Umbilical cord (tissue), 2 donors: ENCODE results near the gene HNRNPH1. TPM values are rescaled to one million over a fixed set of nuclear protein-coding genes. Genes with fewer than 3 reads are reported as not detected.

Source experiments
- DNase-seq: peaks from one replicate; pipeline ENCODE4 v3.0.0-alpha.2; 2015; ENCODE audit warnings: low spot score
- total RNA-seq: library from RNA; depleted of rRNA; stranded (reverse); fragments of >200 nt; gene quantifications from one replicate; pipeline ENCODE4 v1.2.3, GENCODE V29; 2014; ENCODE audit warnings: low replicate concordance; ENCODE audit not compliant: insufficient read depth

The HNRNPH1 gene
- total RNA-seq, 1 donor from 2014 or later, result 508 TPM

- DNase-seq, result peak; percentile 65
Observed at GRCh38 chr5:179623906-179624741, 653 bp upstream of the HNRNPH1 start.

DNA sequence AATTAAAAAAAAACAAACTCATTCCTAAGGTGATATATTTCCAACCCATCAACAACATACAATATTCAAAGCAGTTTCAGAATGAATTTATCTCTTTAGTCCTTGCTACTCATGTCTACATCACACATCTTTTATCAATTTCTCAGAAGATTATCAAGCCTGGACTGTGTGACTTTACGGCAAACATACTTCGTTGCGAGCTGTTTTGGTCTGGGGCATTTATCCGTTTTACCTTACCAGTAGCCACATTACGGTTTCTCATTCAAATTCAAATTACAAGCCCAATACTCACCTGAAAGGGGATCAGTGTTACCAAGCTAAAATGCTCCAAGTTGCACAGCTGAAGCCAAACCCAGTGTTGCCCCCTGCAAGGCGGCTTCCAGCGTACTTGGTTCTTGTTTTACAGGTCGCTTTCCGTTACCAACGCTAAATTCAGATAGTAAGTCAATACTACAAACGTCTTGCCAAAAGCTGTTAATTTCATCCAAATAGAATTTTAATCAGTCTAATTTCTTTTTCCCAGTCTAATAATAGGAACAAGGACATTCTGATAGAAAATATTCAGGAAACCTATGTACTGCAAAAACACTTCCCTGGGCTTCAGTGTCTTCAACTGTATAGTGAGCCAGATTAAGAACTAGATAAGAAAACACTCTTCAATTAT lies 1.8 kb downstream of the HNRNPH1 start:
- no peak for DNase-seq

GRCh38 chr5:179620703-179621350 lies 2.6 kb downstream of the HNRNPH1 start:
- DNase-seq, result no peak

- no peak for DNase-seq
Observed at GRCh38 chr5:179620293-179620692, 3.2 kb downstream of the HNRNPH1 start.

- DNase-seq, result no peak
Observed at GRCh38 chr5:179619776-179620175, 3.7 kb downstream of the HNRNPH1 start.

GRCh38 chr5:179618923-179619554 lies 4.4 kb downstream of the HNRNPH1 start:
- DNase-seq, result no peak

GRCh38 chr5:179617930-179618329 lies 5.5 kb downstream of the HNRNPH1 start:
- DNase-seq, result no peak

DNA sequence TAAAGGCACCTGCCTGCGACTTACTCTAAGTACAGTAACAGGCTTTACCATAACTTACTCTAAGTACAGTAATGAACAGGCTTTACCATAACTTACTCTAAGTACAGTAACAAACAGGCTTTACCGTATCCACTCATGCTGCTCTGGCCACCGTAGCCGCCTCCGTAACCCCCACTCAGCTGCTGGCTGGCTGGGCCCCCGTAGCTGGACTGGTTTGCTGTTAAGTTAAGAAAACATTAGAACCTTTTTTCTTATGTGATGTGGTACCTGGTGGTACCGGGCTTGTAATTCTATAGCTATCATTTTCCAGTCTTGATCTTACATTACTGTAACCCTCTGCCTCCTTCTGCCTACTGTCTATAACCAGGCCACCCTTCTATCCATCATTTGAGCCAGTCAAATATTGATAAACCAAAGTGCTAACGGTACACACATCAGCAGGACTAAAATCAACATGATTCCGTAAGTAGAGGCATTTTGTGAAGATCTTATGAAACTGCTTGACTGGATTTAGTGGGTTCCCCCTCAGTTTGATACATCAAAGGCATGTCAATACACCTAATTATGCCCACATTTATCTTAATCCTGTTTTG lies 7.4 kb downstream of the HNRNPH1 start:
- DNase-seq, result no peak

DNA sequence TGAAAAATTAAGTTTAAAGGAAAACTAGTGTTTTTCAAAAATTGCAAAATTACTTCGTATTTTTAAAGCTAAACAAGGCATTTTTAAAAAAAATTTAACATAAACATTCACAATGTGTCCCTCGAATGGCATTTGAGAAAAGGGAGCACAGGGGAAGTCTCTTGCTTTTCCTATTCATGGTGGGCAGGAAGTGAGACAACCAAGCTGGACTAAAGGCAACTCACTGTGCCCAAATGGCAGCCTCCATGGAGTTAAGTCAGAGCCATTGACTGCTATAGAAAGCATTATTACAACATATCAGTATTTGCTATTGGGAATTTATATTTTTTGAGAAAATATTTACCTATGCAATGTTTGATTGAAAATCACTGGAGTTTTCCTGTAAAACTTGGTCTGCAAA lies 8.3 kb downstream of the HNRNPH1 start:
- no peak for DNase-seq

GRCh38 chr5:179614745-179615144 lies 8.7 kb downstream of the HNRNPH1 start:
- no peak for DNase-seq

DNA sequence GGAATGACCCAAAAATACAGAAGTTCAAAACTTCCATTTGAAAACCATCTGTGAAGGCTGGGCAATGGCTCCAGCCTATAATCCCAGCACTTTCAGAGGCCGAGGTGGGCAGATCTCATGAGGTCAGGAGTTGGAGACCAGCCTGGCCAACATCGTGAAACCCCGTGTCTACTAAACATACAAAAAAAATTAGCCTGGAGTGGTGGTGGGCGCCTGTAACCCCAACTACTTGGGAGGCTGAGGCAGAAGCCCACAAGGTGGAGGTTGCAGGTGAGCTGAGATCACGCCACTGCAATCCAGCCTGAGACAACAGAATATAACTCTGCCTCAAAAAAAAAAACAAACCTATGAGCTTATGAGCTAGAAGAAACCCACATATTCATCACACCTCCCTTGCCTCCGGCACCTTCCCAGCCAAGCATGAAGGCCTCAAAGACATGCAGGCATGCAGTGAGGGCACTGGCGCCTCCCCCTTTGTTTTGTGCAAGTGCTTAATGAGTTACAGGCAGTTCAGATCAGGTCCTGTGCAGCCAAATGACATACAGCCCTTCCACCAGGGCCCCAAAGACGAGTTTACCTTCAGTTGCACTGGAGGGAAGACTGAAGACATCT lies 9.9 kb downstream of the HNRNPH1 start:
- DNase-seq, result no peak

DNA sequence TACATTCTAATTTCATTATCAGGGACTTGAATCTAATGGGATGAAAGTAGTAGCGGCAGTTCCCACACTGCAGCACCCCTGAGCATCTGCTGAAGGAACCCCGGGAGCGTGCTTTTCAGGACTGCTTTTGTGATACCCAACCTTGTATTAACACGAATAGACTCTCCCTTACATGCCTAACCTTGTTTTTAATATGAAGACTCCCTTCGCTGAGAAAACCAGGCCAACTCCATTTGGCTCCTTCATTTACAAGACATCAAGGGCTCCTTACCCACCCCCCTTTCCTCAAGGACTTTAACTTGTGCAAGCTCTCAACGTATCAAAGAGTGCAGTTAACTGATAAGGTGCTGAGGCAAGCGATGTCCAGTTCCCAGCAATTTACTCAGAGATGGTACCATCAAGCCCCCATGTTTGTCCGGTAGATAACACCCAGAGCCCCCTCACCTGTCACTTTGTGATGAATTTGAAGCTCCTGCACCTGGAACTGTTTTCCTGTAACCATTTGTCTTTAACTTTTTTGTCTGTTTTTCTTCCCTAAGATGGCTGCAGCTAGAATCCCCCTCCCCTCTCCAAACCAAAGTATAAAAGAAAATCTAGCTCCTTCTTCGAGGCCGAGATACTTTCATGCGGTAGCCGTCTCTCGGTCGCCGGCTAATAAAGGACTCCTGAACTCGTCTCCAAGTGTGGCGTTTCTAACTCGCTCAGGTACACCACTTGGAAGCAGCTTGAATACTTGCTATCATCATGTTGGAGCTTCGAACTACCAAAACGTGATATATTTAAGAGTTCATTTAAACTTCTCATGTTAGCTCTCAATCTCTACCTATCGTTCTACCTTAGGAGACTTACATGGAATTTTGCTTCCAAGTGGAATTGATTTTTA lies 10.7 kb downstream of the HNRNPH1 start:
- DNase-seq, result no peak

- DNase-seq, result no peak
Observed at GRCh38 chr5:179610903-179611265, 12.6 kb downstream of the HNRNPH1 start.

- no peak for DNase-seq
Observed at GRCh38 chr5:179610109-179610902, 13.2 kb downstream of the HNRNPH1 start.

DNA sequence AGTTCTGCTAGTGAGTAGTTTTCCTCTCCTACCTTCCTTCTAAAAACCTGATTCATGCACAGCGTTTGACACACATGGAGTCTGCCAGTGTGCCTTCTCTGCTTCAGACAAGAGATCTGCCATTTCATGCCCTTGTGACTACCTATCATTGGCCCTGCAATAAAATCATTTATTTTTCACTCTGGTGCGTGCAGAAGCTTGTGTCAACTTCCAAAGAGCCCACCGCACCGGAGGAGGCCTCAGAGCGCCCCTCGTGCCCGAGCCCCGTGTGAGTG lies 13.7 kb downstream of the HNRNPH1 start:
- no peak for DNase-seq

GRCh38 chr5:179608131-179608581 lies 15.3 kb downstream of the HNRNPH1 start:
- no peak for DNase-seq

DNA sequence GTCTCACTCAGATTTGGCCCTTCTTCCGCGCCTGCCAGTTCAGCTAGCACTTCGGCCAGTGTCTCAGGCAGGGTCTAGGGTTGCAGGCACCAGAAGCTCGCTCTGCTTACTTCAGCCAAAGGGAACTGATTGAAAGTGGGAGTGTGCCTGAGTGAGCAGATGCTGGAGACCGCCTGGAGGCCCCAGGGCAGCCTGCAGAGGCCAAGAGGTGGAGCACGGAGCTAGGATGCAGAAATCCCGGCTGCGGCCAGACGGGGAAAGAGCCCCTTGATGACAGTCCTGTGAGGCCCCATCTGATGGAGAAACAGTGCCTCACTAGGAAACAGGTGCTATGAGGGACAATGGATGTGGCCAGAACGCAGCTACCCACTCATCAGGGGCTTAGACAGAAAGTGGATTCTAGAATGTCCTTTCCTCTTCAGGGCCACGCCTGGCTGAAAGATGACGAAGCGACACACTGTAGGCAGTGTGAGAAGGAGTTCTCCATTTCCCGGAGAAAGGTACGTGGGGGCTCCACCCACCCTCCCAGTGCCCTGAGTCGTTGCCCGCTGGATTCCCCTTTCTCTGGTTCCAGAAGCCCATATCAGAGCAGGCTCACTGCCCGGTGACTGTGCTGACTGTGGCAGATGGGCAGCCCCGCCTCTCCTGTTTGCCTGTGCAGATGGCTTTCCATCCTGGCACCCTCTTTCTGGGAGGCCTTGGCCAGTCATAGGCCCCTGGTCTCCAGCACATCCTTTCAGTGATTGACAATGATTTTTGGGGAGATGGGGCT lies 16.1 kb downstream of the HNRNPH1 start:
- no peak for DNase-seq

GRCh38 chr5:179606910-179607159 lies 16.6 kb downstream of the HNRNPH1 start:
- DNase-seq, result no peak
